GM12891 (cell line): Measurements from ENCODE around the gene RASA3.

Source experiments
- DNase-seq: peaks from one replicate; pipeline ENCODE4 v3.0.0; 2011; ENCODE audit warnings: low spot score; ENCODE audit not compliant: insufficient read length
- FAIRE-seq: peaks from 2 replicates; lab custom pipeline; 2011; peaks lifted over from hg19 to GRCh38; lab: Jason Lieb, UNC
- PAX5 ChIP-seq: IDR thresholded peaks from 2 replicates; pipeline ENCODE4 v1.6.1; 2011; ENCODE audit warnings: low read length, moderate library complexity, mild to moderate bottlenecking; ENCODE audit not compliant: insufficient read depth, severe bottlenecking
- POLR2A ChIP-seq: IDR thresholded peaks from 2 replicates; pipeline ENCODE4 v1.6.1; 2011; ENCODE audit warnings: low read depth, low read length, control low read depth
- POLR2AphosphoS5 ChIP-seq: IDR thresholded peaks from 2 replicates; pipeline ENCODE4 v1.6.1; 2011; ENCODE audit warnings: low read depth, low read length, control low read depth
- POU2F2 ChIP-seq: IDR thresholded peaks from 2 replicates; pipeline ENCODE4 v1.6.1; 2011; ENCODE audit warnings: low read depth, mild to moderate bottlenecking, control low read depth, low read length, moderate library complexity
- SPI1 ChIP-seq: IDR thresholded peaks from 2 replicates; pipeline ENCODE4 v1.6.1; 2011; ENCODE audit warnings: low read depth, low read length, control low read depth
- TAF1 ChIP-seq: IDR thresholded peaks from 2 replicates; pipeline ENCODE4 v1.6.1; 2011; ENCODE audit warnings: low read depth, low read length, control low read depth

RASA3 gene

DNA sequence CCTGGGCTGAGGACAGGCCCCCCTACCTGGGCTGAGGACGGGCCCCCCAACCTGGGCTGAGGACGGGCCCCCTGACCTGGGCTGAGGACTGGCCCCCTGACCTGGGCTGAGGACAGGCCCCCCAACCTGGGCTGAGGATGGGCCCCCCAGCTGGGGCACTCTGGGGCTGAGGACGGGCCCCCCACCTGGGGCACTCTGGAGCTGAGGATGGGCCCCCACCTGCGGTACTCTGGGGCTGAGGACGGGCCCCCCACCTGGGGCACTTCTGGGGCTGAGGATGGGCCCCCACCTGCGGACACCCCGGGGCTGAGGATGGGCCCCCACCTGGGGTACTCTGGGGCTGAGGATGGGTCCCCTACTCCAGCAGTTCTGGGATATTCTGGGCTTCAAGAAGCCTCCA lies 65.5 kb downstream of the RASA3 start:
- TF ChIP-seq POLR2AphosphoS5 (no peak), PAX5 (no peak), POLR2A (no peak), SPI1 (no peak), POU2F2 (no peak), TAF1 (no peak)
- no peak for FAIRE-seq
- DNase-seq: no peak

DNA sequence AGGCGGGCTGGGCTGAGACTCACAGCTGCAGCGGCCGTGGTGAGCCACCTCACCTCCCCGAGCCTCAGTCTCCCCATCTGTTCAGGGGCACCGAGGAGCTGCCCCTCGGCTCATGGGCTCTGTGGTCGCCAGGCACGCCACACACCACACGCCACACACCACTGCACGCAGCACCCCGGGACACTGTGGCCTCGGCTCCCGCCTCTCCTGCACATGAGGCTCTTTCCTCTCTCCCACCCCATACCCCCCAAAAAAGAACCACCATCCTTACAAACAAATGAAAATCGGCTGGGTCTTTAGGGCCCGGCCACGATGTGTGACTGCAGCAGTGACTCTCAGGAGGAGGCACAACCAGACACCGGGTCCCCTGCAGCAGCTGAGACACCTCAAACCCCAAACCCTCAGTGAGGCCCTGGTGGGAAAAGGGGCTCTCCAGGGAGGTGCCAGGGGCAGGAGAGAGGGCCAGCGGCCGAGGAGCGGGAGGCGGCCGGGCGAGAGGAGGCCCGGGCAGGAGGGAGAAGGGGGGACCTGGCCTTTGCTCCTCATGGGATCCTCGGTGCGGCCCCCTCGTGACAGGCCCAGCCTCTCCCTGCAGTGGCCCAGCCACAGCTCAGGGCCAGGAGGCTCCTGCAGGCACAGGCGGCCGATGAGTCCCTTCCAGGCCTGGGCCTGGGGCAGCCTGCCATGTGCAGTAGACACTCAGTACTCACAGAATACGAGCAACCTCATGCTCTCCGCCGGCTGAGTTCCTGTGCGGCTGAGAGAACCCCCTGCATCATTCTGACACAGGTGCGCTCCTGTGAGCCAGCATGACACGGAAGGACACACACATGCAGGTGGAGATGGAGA lies 66.3 kb downstream of the RASA3 start:
- TF ChIP-seq TAF1 (0 out of 2 replicates have a peak, but pooled peaks have one; percentile 9), POLR2AphosphoS5 (peak; percentile 49; the same call in 1 of the 2 replicates), SPI1 (no peak)

DNA sequence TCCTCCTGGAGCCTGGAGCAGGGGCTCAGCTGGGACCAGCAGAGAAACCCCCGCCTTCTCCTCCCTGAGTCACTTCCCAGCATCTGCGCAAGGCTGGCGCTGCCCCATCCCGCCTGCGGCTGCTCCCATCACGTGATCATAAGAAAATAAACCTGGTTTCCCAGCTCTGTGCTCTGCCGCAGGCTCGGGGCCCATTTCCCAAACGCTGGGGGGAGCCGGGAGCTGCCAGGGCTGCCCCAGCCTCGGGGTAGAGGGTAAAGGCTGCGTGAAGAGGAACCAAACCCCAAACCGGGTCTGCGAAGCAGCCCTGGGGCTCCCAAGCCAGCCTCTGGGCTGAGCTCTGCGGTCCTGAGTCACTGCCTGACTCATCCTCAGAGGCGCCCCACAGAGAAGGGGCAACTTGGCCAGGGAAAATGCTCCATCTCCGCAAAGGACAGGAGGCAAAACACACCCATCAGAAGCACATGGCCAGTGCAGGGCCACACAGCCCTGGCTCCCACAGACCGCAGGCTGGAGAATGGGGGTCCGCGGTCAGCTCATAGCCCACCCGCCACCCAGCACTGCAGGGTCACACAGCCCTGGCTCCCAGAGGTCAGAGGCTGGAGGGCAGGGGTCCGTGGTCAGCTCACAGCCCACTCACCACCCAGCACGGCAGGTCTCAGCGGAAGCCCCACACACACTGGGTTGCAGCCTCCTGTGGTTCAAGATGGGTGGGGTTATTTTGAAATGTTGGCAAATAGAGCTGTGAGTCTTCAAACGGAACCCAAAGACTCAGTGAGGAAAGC lies 67.1 kb downstream of the RASA3 start:
- FAIRE-seq: peak; percentile 95
- TF ChIP-seq POU2F2 (0 out of 2 replicates have a peak, but pooled peaks have one; percentile 2), TAF1 (0 out of 2 replicates have a peak, but pooled peaks have one; percentile 7), PAX5 (no peak)
- no peak for DNase-seq

More for the DNA sequence above, 66.3 kb downstream of the RASA3 start:
- FAIRE-seq: peak; percentile 96
- DNase-seq: no peak

DNA sequence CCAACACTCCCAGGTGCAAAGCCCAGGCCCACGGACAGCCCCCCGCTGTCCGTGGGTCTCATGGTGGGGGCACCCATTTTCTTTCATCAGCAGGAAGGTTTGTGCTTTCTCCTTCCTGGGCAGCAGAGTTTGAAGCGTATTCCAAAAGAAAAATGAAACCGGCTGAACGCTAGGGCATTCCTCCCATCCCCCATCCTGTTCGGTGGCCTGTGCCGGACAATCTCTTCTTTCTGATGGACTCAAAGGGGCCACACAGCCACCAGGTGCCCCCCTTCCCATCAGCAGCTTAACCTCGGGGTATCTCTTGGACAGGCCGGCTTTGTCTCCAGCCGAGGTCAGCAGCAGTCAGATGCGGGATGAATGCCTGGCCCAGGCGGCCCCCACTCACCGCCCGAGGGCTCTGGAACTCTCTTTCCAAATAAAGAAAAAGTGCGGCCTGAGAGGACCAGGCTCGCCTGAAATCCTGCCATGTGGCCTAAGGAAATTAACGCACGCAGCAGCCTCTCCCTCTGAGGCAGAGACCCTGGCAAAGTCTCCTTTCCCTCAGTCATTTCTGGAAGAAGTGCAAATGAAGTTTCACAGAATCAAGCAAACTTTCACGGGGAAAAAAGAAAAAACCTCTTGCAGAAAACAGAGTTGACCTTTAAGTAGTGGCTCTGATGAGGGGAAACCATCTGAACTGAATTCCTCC lies 67.8 kb downstream of the RASA3 start:
- FAIRE-seq (peak; percentile 35), DNase-seq (no peak)
- no peak for TF ChIP-seq SPI1
- TF ChIP-seq PAX5: no peak
- no peak for TF ChIP-seq POLR2AphosphoS5
- no peak for TF ChIP-seq POU2F2
- TF ChIP-seq POLR2A: no peak
- TF ChIP-seq TAF1: no peak

DNA sequence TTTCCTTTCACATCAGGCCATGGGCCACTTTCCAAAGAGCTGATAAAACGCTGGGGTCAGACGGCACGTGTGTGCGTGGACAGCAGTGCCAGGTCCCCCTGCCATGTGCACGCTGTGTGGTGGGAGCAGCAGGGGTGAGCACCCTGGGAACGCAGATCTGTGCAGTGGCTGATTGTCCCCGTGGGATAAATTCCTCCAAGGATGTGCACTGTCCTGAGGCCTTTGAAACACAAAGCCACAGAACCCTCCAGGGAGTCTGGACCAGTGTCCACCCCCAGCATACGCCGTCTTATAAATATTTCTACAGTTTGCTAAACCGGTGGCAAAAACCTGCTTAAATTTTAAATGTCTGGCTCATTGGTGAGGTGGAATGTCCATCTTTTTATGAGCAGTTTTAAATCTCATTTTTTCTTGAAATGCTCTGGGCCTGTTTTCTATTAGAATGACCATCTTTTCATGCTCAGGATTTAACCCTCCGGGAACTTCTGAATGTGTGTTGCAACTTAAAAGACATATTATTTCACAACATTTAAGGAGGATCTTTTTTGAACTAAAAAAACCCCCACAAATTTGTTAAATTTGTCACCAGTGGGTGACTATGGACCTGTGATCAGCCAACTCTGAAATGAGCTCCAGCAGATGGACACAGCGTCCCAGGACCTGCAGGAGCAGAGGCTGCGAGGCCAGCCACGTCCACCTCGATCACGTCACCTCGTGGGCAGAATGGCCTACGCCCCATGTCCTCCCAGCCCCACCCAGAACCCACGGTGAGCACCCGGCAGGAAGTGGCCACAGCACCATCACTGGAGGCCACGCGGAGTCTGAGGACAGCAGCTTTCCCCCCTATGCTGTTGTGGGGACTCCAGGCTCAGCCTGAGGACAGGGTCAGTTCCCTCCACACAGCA lies 68.6 kb downstream of the RASA3 start:
- DNase-seq (no peak), FAIRE-seq (peak; percentile 61)
- TF ChIP-seq SPI1 (no peak), POLR2AphosphoS5 (no peak), TAF1 (no peak), POU2F2 (no peak)

DNA sequence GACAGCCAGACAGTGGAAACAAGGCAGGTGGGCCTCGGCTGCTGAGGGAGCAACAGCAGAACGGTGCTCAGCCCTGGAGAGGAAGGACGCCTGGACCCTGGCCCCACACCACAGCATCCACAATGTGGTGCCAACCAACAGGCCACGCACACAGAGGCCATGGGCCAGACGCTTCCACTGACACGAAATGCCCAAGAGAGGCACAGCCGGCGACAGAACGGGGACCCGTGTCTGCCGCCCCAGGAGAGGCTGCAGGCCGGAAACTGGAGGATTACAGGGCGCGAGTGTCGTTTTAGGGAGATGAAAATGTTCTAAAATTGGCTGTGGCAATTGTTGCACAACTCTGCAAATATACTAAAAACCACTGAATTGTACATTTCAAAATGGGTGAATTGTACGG lies 69.7 kb downstream of the RASA3 start:
- DNase-seq (no peak), FAIRE-seq (peak; percentile 45)
- TF ChIP-seq POU2F2 (no peak), PAX5 (no peak), SPI1 (no peak), POLR2A (no peak), POLR2AphosphoS5 (no peak), TAF1 (no peak)

DNA sequence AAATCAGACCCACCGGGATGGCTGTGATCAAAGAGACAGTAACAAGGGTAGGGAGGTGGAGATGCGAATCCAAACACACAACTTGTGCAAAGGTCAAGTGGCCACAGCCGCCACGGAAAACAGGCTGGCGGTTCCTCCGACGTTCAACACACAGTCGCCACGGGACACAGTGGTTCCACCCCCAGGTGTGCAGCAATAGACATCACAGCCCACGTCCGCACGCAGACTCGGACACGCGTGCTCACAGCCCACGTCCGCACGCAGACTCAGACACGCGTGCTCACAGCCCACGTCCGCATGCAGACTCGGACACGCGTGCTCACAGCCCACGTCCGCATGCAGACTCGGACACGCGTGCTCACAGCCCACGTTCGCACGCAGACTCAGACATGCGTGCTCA lies 70.1 kb downstream of the RASA3 start:
- FAIRE-seq: peak; percentile 71
- DNase-seq: no peak

DNA sequence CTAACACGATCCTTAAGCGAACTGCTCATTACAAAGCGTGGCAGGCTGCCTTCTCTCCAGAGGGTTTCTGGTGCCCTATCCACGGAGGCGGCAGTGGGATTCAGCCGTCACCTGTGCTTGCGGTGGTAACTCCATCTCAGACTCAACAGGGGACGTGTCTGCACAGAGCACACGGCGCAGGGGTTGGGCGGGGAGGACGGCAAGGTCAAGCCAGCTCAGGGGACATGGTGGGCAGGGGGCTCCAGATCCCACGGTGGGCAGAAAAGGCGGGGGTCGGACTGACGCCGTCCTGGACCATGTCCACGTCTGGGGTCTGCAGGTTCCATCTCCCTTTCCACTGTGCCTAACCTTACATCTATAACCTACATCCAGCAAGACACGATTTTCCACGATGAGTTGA lies 70.7 kb downstream of the RASA3 start:
- FAIRE-seq (no peak), DNase-seq (no peak)
- TF ChIP-seq POU2F2: no peak
- TF ChIP-seq POLR2AphosphoS5: no peak
- no peak for TF ChIP-seq SPI1
- no peak for TF ChIP-seq TAF1
- TF ChIP-seq POLR2A: no peak
- TF ChIP-seq PAX5: no peak

More for the DNA sequence above, 70.1 kb downstream of the RASA3 start:
- no peak for TF ChIP-seq POU2F2
- TF ChIP-seq POLR2A: no peak
- TF ChIP-seq SPI1: no peak
- no peak for TF ChIP-seq PAX5
- no peak for TF ChIP-seq TAF1
- no peak for TF ChIP-seq POLR2AphosphoS5

DNA sequence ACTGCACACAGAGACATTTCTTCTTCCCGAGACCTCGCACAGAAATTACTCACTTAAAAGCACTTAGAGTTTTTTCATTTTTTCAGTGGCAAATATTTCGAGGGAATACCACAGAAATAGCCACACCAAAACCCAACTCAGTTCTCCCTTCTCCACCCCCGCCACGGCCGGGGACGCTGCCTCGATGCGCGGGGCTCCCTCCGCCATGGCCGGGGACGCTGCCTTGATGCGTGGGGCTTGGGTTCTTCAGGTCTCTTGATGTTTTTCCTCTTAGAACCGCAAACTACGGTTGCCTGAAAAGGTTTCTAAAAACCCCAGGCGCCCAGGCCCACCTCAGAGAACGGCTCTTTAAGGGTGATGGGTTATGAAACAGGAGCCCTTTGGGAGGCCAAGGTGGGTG lies 71.4 kb downstream of the RASA3 start:
- no peak for TF ChIP-seq PAX5
- no peak for TF ChIP-seq POLR2A
- no peak for TF ChIP-seq SPI1
- TF ChIP-seq POLR2AphosphoS5: no peak
- TF ChIP-seq POU2F2: no peak
- no peak for TF ChIP-seq TAF1
- DNase-seq (no peak), FAIRE-seq (no peak)
